Muscle layer of duodenum (tissue), 2 donors: ENCODE measurements around the gene SLC43A1.

Experiments
- H3K27ac ChIP-seq: one replicate; pipeline ENCODE4 v1.7.0; 2013; ENCODE audit warnings: mild to moderate bottlenecking, low read length
- H3K27me3 ChIP-seq: one replicate; pipeline ENCODE4 v1.7.0; 2013; ENCODE audit warnings: low read depth, mild to moderate bottlenecking, control low read depth, low read length
- H3K36me3 ChIP-seq, 2 donors: one replicate each; pipeline ENCODE4 v1.7.0; 2013; ENCODE audit warnings: low read length in 2 of 2, control low read depth in 1 of 2, mild to moderate bottlenecking in 1 of 2; ENCODE audit not compliant: insufficient read depth in 2 of 2, control insufficient read depth in 1 of 2
- H3K4me1 ChIP-seq, 2 donors: one replicate each; pipeline ENCODE4 v1.7.0; 2013; ENCODE audit warnings: low read length in 2 of 2, mild to moderate bottlenecking in 2 of 2, control low read depth in 1 of 2, moderate library complexity in 1 of 2; ENCODE audit not compliant: insufficient read depth in 2 of 2, control insufficient read depth in 1 of 2
- H3K4me3 ChIP-seq, 2 donors: one replicate each; pipeline ENCODE4 v1.7.0; 2013; ENCODE audit warnings: low read length in 2 of 2, low read depth in 1 of 2, mild to moderate bottlenecking in 1 of 2
- H3K9me3 ChIP-seq, 2 donors: one replicate each; pipeline ENCODE4 v1.7.0; 2013; ENCODE audit warnings: low read length in 2 of 2, control low read depth in 1 of 2, mild to moderate bottlenecking in 1 of 2; ENCODE audit not compliant: control insufficient read depth in 1 of 2
- donor health status: healthy.

Gene SLC43A1

GRCh38 chr11:57463671-57464538 is 51.6 kb downstream of the SLC43A1 start:
- peaks cover 0 to 19% of the 10 kb centered on the region in 2 donors for H3K4me1 ChIP-seq
- no peaks in the 10 kb centered on the region for H3K36me3 ChIP-seq
- H3K9me3 ChIP-seq, result no peaks in the 10 kb centered on the region
- H3K4me3 ChIP-seq, result no peak overlapping the region
- H3K27ac ChIP-seq, result no peak overlapping the region
- H3K27me3 ChIP-seq, result peaks cover 12% of the 10 kb centered on the region

GRCh38 chr11:57462597-57462996 is 52.9 kb downstream of the SLC43A1 start:
- peaks cover 0 to 32% of the 10 kb centered on the region in 2 donors for H3K4me1 ChIP-seq
- peaks cover 20% of the 10 kb centered on the region for H3K27me3 ChIP-seq
- no peak overlapping the region for H3K4me3 ChIP-seq

GRCh38 chr11:57461841-57462489 is 53.5 kb downstream of the SLC43A1 start:
- no peak overlapping the region for H3K27ac ChIP-seq
- H3K4me1 ChIP-seq, result peaks cover 0 to 35% of the 10 kb centered on the region in 2 donors
- no peak overlapping the region for H3K4me3 ChIP-seq
- no peaks in the 10 kb centered on the region for H3K36me3 ChIP-seq
- no peaks in the 10 kb centered on the region for H3K9me3 ChIP-seq
- H3K27me3 ChIP-seq, result peaks cover 21% of the 10 kb centered on the region

More at GRCh38 chr11:57462597-57462996, 52.9 kb downstream of the SLC43A1 start:
- no peaks in the 10 kb centered on the region for H3K9me3 ChIP-seq
- H3K36me3 ChIP-seq, result no peaks in the 10 kb centered on the region
- H3K27ac ChIP-seq, result no peak overlapping the region

GRCh38 chr11:57460758-57461749 is 54.4 kb downstream of the SLC43A1 start:
- Histone ChIP-seq H3K27ac (no peak overlapping the region), H3K27me3 (peaks cover 21% of the 10 kb centered on the region), H3K9me3 (no peaks in the 10 kb centered on the region), H3K36me3 (no peaks in the 10 kb centered on the region), H3K4me1 (peaks cover 0 to 35% of the 10 kb centered on the region in 2 donors), H3K4me3 (peak overlapping the region in 1 of 2 donors; percentile 57)

GRCh38 chr11:57460022-57460757 is 55.3 kb downstream of the SLC43A1 start, which contains the start of gene RTN4RL2:
RTN4RL2 (plus strand) TSS chr11:57460528; CDS start chr11:57460866, 338 bp downstream.
- Histone ChIP-seq H3K4me3 (peak within 1 kb of the TSS; percentile 41 to 57), H3K9me3 (no peaks in the 10 kb centered on the region), H3K36me3 (no peaks in the 10 kb centered on the region), H3K27ac (no peak within 1 kb of the TSS), H3K4me1 (peaks cover 0 to 35% of the 10 kb centered on the region in 2 donors), H3K27me3 (peaks cover 21% of the 10 kb centered on the region)

- Histone ChIP-seq H3K36me3 (no peaks in the 10 kb centered on the region), H3K4me3 (peak overlapping the region; percentile 41 to 57), H3K9me3 (no peaks in the 10 kb centered on the region), H3K4me1 (peaks cover 0 to 35% of the 10 kb centered on the region in 2 donors), H3K27me3 (peaks cover 21% of the 10 kb centered on the region), H3K27ac (no peak overlapping the region)
Measured at GRCh38 chr11:57459164-57460021, 56.1 kb downstream of the SLC43A1 start.

- H3K27ac ChIP-seq, result no peak overlapping the region
- no peaks in the 10 kb centered on the region for H3K36me3 ChIP-seq
- H3K9me3 ChIP-seq, result no peaks in the 10 kb centered on the region
- H3K4me3 ChIP-seq, result peak overlapping the region; percentile 41 to 57
- peaks cover 21% of the 10 kb centered on the region for H3K27me3 ChIP-seq
- peaks cover 0 to 35% of the 10 kb centered on the region in 2 donors for H3K4me1 ChIP-seq
Measured at GRCh38 chr11:57458410-57459163, 56.9 kb downstream of the SLC43A1 start.

GRCh38 chr11:57458060-57458409 is 57.5 kb downstream of the SLC43A1 start:
- H3K4me3 ChIP-seq, result peak overlapping the region in 1 of 2 donors; percentile 57
- H3K9me3 ChIP-seq, result no peaks in the 10 kb centered on the region
- peaks cover 21% of the 10 kb centered on the region for H3K27me3 ChIP-seq
- H3K36me3 ChIP-seq, result no peaks in the 10 kb centered on the region
- H3K4me1 ChIP-seq, result peaks cover 0 to 35% of the 10 kb centered on the region in 2 donors
- H3K27ac ChIP-seq, result no peak overlapping the region

GRCh38 chr11:57457643-57458023 is 57.9 kb downstream of the SLC43A1 start:
- H3K4me1 ChIP-seq, result peaks cover 0 to 35% of the 10 kb centered on the region in 2 donors
- no peak overlapping the region for H3K27ac ChIP-seq
- peaks cover 21% of the 10 kb centered on the region for H3K27me3 ChIP-seq
- H3K9me3 ChIP-seq, result no peaks in the 10 kb centered on the region
- H3K36me3 ChIP-seq, result no peaks in the 10 kb centered on the region
- H3K4me3 ChIP-seq, result peak overlapping the region; percentile 14 to 57
